NCI-H1694 (cell line): ENCODE results near the gene EPAS1.

ENCODE experiments used
- DNase-seq: peaks from one replicate; lab custom pipeline; 2025; lab: John Stamatoyannopoulos, UW

Gene EPAS1

GRCh38 chr2:46339676-46340459, 42.7 kb downstream of the EPAS1 start:
- DNase-seq, result no peak

GRCh38 chr2:46340740-46341420, 43.7 kb downstream of the EPAS1 start:
- DNase-seq, result no peak

- DNase-seq, result no peak
Measured at GRCh38 chr2:46342566-46343315, 45.5 kb downstream of the EPAS1 start.

GRCh38 chr2:46344706-46345105, 47.5 kb downstream of the EPAS1 start:
- no peak for DNase-seq

GRCh38 chr2:46345775-46346174, 48.6 kb downstream of the EPAS1 start:
- no peak for DNase-seq

- no peak for DNase-seq
Measured at GRCh38 chr2:46346719-46347118, 49.5 kb downstream of the EPAS1 start.

- no peak for DNase-seq
Measured at GRCh38 chr2:46347648-46348280, 50.6 kb downstream of the EPAS1 start.

GRCh38 chr2:46349115-46349547, 51.9 kb downstream of the EPAS1 start:
- no peak for DNase-seq

- no peak for DNase-seq
Measured at GRCh38 chr2:46350029-46350689, 53.0 kb downstream of the EPAS1 start.

- DNase-seq, result no peak
Measured at GRCh38 chr2:46351098-46351749, 54.0 kb downstream of the EPAS1 start.

GRCh38 chr2:46351750-46352138, 54.5 kb downstream of the EPAS1 start:
- DNase-seq, result no peak

- DNase-seq, result no peak
Measured at GRCh38 chr2:46352621-46353020, 55.4 kb downstream of the EPAS1 start.

GRCh38 chr2:46353509-46353908, 56.3 kb downstream of the EPAS1 start:
- DNase-seq, result no peak

- no peak for DNase-seq
Measured at GRCh38 chr2:46355756-46356155, 58.5 kb downstream of the EPAS1 start.

GRCh38 chr2:46356991-46357390, 59.8 kb downstream of the EPAS1 start:
- no peak for DNase-seq

- no peak for DNase-seq
Measured at GRCh38 chr2:46358713-46359112, 61.5 kb downstream of the EPAS1 start.

- DNase-seq, result no peak
Measured at GRCh38 chr2:46360303-46360702, 63.1 kb downstream of the EPAS1 start.

GRCh38 chr2:46361920-46362666, 64.9 kb downstream of the EPAS1 start:
- no peak for DNase-seq

- DNase-seq, result no peak
Measured at GRCh38 chr2:46362667-46363012, 65.4 kb downstream of the EPAS1 start.

GRCh38 chr2:46363535-46364170, 66.4 kb downstream of the EPAS1 start:
- DNase-seq, result no peak
